HG03139 (cell line): ENCODE measurements around the gene ELOVL6.
"Not testable (repeated sequence)": the region's sequence is repeated elsewhere in the genome, so short reads cannot be mapped to it uniquely, and the experiment has no call there.

ENCODE experiments used
- ATAC-seq: cut with Tn5 transposase; IDR thresholded peaks from one replicate; pipeline ENCODE4 v1.9.1; 2021; ENCODE audit not compliant: unreplicated experiment

ELOVL6 gene

GRCh38 chr4:110197529-110198042 is 829 bp downstream of the ELOVL6 start:
- no peak for ATAC-seq

GRCh38 chr4:110196871-110197528 is 1.4 kb downstream of the ELOVL6 start:
- peak; percentile 18 for ATAC-seq

- peak; percentile 12 for ATAC-seq
Observed at GRCh38 chr4:110196206-110196870, 2.1 kb downstream of the ELOVL6 start.

GRCh38 chr4:110195561-110196205 is 2.7 kb downstream of the ELOVL6 start:
- ATAC-seq, result peak; percentile 3

- ATAC-seq, result peak; percentile 68
Observed at GRCh38 chr4:110193822-110194761, 4.3 kb downstream of the ELOVL6 start.

GRCh38 chr4:110193287-110193686 is 5.1 kb downstream of the ELOVL6 start:
- not testable (repeated sequence) for ATAC-seq

GRCh38 chr4:110190249-110190648 is 8.2 kb downstream of the ELOVL6 start:
- ATAC-seq, result no peak

- no peak for ATAC-seq
Observed at GRCh38 chr4:110188113-110188512, 10.3 kb downstream of the ELOVL6 start.

- no peak for ATAC-seq
Observed at GRCh38 chr4:110184791-110185155, 13.6 kb downstream of the ELOVL6 start.

- no peak for ATAC-seq
Observed at GRCh38 chr4:110184140-110184790, 14.2 kb downstream of the ELOVL6 start.

GRCh38 chr4:110183643-110184042 is 14.8 kb downstream of the ELOVL6 start:
- no peak for ATAC-seq

- no peak for ATAC-seq
Observed at GRCh38 chr4:110183058-110183457, 15.4 kb downstream of the ELOVL6 start.

GRCh38 chr4:110181890-110182289 is 16.5 kb downstream of the ELOVL6 start:
- no peak for ATAC-seq

- ATAC-seq, result no peak
Observed at GRCh38 chr4:110175634-110176033, 22.8 kb downstream of the ELOVL6 start.

- ATAC-seq, result no peak
Observed at GRCh38 chr4:110172972-110173371, 25.4 kb downstream of the ELOVL6 start.

GRCh38 chr4:110171971-110172370 is 26.4 kb downstream of the ELOVL6 start:
- ATAC-seq, result no peak

GRCh38 chr4:110170861-110171260 is 27.6 kb downstream of the ELOVL6 start:
- no peak for ATAC-seq

- ATAC-seq, result peak; percentile 95
Observed at GRCh38 chr4:110165382-110166286, 32.8 kb downstream of the ELOVL6 start.

- no peak for ATAC-seq
Observed at GRCh38 chr4:110164856-110165255, 33.6 kb downstream of the ELOVL6 start.
